ENCODE data around the gene TREX2. TPM values are rescaled to one million over a fixed set of nuclear protein-coding genes. Genes with fewer than 3 reads are reported as not detected.

Gene TREX2
- total RNA-seq, 1 experiment from 2014 or later: 1.1 TPM

- no peak for DNase-seq (ENCODE audit: extremely low read depth, low read depth)
Observed at GRCh38 chrX:153457136-153457825, 11.4 kb upstream of the TREX2 start.

GRCh38 chrX:153456704-153457103, 10.8 kb upstream of the TREX2 start:
- no peak for DNase-seq (ENCODE audit: extremely low read depth, low read depth)

DNA sequence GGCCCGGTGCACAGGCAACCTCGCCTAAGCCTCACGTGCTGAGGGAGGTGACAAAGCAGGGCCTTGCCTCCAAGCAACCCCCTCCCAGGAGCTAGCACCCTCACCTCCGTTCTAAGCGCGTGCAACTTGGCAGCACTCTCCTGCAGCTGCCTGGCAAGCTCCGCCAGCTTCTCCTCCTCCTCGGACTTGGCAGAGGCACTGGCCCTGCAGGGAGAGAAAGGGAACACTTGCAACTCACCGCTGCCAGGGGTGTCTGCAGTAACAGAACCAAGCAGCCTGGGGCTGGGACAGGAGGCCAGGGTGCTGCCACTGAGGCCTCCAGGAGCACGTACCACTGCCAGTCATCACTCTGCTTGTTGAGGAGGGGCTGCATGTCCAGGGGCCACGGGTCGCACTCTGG, 10.3 kb upstream of the TREX2 start:
- DNase-seq (ENCODE audit: extremely low read depth, low read depth): no peak

DNA sequence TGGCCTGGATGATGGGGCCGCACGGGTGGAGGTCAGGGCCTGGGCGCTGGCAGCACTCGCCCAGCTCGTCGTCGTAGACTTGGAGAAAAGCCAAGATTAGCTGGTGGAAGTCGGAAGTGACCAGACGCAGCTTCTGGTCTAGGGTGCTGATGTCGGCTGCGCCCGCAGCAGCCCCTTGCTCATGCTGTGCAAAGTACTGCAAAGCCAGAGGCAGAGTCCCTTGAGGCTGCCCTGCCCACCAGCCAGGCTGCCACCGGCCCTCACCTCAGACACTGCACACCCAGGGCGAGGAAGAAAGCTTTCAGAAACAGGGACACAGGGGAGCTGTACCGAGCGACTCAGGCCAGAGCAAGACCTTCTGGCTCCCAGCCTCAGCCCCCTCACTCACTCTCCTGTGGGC, 9.7 kb upstream of the TREX2 start:
- DNase-seq (ENCODE audit: extremely low read depth, low read depth): no peak

DNA sequence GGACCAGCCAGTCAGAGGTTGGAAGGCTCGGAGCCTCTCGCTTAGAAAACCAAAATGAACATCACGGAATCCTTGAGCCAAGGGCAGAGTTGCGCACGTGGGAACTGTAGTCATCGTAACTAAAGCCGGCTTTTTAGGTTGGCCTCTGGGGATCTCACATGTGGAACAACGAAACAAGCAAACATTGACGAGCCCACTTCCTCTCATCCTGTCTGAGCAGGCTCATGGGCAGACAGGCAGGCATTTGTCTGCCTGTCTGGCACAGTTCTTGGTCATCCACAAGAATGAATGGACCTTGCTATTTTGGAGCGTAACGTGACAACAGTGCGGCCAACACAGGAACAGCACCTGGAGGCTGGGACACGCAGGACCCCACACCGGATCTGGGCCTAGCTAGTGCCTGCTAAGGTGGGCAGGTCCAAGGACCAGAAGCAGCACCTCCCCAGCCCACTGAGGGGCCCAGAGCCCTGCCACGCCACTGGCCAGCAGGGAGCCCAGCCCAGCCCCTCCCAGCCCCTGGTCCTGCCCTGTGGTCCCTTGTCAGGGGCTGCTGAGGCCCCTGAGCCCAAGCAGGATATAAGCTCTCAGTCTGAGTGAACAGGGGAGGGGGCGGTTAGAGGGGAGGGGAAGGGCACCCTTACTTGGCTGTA, 9.2 kb upstream of the TREX2 start:
- no peak for DNase-seq (ENCODE audit: extremely low read depth, low read depth)

- no peak for DNase-seq (ENCODE audit: extremely low read depth, low read depth)
Observed at GRCh38 chrX:153450949-153451277, 5.1 kb upstream of the TREX2 start.

GRCh38 chrX:153450114-153450948, 4.5 kb upstream of the TREX2 start:
- DNase-seq (ENCODE audit: extremely low read depth, low read depth): no peak

- no peak for DNase-seq (ENCODE audit: extremely low read depth, low read depth)
Observed at GRCh38 chrX:153449368-153450113, 3.7 kb upstream of the TREX2 start.

- DNase-seq (ENCODE audit: extremely low read depth, low read depth): no peak
Observed at GRCh38 chrX:153448556-153449367, 2.9 kb upstream of the TREX2 start.

GRCh38 chrX:153447581-153447960, 1.7 kb upstream of the TREX2 start:
- DNase-seq (ENCODE audit: extremely low read depth, low read depth): no peak

- DNase-seq (ENCODE audit: extremely low read depth, low read depth): no peak
Observed at GRCh38 chrX:153446950-153447580, 1.2 kb upstream of the TREX2 start.

- no peak for DNase-seq (ENCODE audit: extremely low read depth, low read depth)
Observed at GRCh38 chrX:153446636-153446936, 730 bp upstream of the TREX2 start.

DNA sequence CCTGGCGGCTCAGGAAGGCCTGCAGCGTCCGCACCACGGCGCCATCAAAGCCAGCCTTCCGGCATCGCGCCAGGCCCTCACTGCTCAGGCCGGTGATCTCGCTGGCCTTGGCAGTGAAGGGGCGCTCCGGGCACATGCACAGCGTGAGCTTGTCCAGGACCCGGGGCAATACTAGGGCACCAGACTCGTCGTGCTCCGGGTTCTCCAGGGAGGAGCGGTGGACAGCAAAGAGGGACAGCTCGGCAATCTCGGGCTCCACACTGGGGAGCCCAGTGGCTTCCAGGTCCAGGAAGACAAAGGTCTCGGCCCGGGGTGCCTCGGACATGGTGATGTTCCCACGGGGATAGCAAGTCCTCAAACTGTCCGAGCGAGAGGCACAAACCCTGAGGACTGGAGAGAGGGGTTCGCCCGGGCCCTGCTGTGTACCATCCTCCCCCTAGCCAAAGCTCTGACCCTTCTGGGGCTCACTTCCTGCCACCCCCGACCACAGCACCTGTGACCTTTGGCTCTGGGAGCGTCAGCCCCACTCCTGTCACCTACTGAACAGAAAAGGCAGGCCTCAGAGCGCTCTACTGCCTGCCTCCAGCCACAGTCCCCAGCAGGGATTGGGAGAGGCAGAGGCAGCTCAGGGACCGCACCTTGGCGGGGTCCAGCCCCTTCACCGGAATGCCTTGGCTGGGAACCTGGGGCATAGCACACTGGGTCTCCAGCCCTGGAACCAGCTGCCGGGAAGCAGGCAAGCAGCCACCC, 575 bp downstream of the TREX2 start:
- no peak for DNase-seq (ENCODE audit: extremely low read depth, low read depth)

GRCh38 chrX:153444333-153445011, 1.4 kb downstream of the TREX2 start:
- DNase-seq (ENCODE audit: extremely low read depth, low read depth): no peak

DNA sequence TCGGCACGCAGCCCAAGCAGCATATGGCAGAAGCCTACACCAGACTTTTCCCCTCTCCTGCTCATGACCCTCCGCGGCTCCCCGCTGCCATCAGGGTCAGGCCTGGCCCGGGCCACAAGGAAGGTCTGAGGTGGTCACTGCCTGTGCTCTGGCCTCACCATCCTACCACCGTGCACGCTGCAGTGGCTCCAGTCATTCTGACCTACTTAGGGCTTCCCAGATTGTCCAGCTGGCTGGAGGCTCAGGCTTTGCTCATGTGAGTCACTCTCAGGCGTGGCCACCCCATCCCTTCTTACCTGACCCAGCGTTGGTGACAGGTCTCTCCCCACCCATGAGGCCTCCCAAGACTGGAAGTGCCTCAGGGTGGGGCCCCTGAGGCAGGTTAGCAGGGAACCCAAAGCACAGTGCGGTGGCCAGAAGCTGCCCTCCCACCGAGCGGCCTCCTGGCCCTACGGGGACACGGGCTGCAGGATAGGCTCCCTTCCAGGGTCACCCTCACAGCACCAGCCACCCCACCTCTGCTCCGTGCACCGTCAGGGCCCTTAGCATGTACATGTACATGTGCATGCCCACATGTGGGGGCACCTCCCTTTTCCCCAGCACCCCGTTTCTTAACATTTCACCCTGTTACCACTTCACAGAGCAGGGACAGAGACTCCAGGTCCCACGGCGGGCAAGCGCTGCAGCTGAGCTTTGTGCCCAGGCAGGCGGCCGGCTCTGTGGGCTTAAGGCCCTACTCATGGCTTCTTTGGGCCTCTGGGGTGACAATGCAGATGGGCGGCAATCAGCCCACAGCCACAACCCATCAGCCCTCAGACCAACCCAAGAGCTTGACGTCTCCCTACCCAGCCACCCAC, 2.2 kb downstream of the TREX2 start:
- DNase-seq (ENCODE audit: extremely low read depth, low read depth): no peak

DNA sequence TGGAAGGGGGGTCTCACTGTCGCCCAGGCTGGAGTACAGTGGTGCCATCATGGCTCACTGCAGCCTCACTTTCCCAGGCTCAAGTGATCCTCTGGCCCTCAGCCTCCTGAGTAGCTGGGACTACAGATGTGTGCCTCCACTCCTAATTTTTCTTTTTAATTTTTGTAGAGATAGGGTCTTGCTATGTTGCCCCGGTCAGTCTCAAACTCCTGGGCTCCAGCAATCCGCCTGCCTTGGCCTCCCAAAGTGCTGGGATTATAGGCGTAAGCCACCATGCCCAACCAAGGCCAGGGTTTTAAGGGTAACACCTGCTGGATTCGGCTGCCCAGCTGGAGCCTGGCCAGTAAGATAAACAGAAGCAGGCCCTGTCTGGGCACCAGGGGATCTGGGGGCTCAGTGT, 3.4 kb downstream of the TREX2 start:
- no peak for DNase-seq (ENCODE audit: extremely low read depth, low read depth)

DNA sequence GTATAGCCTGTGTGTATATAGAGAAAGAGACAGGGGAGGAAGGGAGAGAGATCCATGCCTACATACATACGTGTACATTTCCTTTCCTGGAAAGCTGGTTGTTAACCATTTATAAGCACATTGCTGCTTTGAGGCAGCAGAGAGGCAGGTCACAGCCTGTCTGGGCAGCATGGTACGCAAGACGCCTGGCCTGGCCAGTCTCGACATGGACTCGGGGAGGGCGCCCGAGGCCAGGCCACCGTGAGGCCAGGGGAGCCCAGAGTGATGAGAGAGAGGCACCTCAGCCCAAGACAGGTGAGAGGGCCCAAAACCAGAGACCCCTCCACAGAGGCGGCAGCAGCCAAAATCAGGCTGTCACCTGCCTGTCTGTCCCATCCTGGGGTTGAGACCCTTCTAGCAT, 3.9 kb downstream of the TREX2 start:
- DNase-seq (ENCODE audit: extremely low read depth, low read depth): no peak

DNA sequence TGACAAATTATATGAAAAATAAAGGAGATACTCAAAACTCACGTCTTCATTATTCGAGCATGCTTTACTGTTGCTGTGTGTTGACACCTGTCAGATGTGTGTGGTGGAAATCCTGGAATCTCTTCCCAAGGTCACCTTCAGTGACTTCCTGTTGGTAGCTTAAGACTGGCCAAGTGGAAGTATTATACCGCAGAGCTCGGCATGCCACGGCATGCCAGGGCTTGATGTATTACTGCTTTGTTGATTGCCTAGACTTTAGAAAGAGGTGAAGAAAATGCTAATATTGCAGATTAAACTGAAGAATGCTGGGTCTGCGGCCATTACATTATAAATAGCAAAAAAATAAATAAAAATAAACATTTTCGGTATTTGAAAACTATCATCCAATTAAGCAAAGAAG, 4.6 kb downstream of the TREX2 start:
- no peak for DNase-seq (ENCODE audit: extremely low read depth, low read depth)

Data from NCI-H460 (cell line).